ENCODE measurements around the gene LRMDA.

LRMDA gene

GRCh38 chr10:75431180-75432111 is at the start of gene LRMDA:
LRMDA (plus strand) TSS chr10:75431624.
- no peak for DNase-seq

- no peak for DNase-seq
Observed at GRCh38 chr10:75386128-75386527, 45.3 kb upstream of the LRMDA start.

GRCh38 chr10:75388082-75388481 is 43.3 kb upstream of the LRMDA start:
- no peak for DNase-seq

GRCh38 chr10:75390178-75390577 is 41.2 kb upstream of the LRMDA start:
- no peak for DNase-seq

- no peak for DNase-seq
Observed at GRCh38 chr10:75392271-75392670, 39.2 kb upstream of the LRMDA start.

- DNase-seq, result no peak
Observed at GRCh38 chr10:75392744-75393143, 38.7 kb upstream of the LRMDA start.

- DNase-seq, result no peak
Observed at GRCh38 chr10:75394221-75394620, 37.2 kb upstream of the LRMDA start.

- DNase-seq, result peak; percentile 85
Observed at GRCh38 chr10:75395066-75395931, 36.1 kb upstream of the LRMDA start.

- no peak for DNase-seq
Observed at GRCh38 chr10:75395932-75396630, 35.3 kb upstream of the LRMDA start.

- DNase-seq, result no peak
Observed at GRCh38 chr10:75396631-75397495, 34.6 kb upstream of the LRMDA start.

- no peak for DNase-seq
Observed at GRCh38 chr10:75397496-75398199, 33.8 kb upstream of the LRMDA start.

- no peak for DNase-seq
Observed at GRCh38 chr10:75398200-75398691, 33.2 kb upstream of the LRMDA start.

GRCh38 chr10:75398692-75399460 is 32.5 kb upstream of the LRMDA start:
- DNase-seq, result no peak

- peak; percentile 69 for DNase-seq
Observed at GRCh38 chr10:75399461-75400162, 31.8 kb upstream of the LRMDA start.

GRCh38 chr10:75400163-75400770 is 31.2 kb upstream of the LRMDA start:
- peak; percentile 58 for DNase-seq

GRCh38 chr10:75400771-75401568 is 30.5 kb upstream of the LRMDA start:
- DNase-seq, result peak; percentile 61

- DNase-seq, result peak; percentile 79
Observed at GRCh38 chr10:75401569-75402485, 29.6 kb upstream of the LRMDA start, which contains the start of gene ZNF503. ZNF503 (minus strand) TSS chr10:75401764; CDS start chr10:75401419, 345 bp downstream.
